Cardiac atrium fibroblast (primary cell): Measurements from ENCODE around the gene IGF2. TPM values are rescaled to one million over a fixed set of nuclear protein-coding genes. Genes with fewer than 3 reads are reported as not detected.

ENCODE experiments used
- total RNA-seq: library from RNA; depleted of rRNA; stranded (reverse); fragments of >200 nt; gene quantifications from 2 replicates; pipeline ENCODE4 v1.2.3, GENCODE V29; 2015

IGF2 gene, protein sequence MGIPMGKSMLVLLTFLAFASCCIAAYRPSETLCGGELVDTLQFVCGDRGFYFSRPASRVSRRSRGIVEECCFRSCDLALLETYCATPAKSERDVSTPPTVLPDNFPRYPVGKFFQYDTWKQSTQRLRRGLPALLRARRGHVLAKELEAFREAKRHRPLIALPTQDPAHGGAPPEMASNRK
- 28.7 and 54.3 TPM in 2 replicates for total RNA-seq

DNA sequence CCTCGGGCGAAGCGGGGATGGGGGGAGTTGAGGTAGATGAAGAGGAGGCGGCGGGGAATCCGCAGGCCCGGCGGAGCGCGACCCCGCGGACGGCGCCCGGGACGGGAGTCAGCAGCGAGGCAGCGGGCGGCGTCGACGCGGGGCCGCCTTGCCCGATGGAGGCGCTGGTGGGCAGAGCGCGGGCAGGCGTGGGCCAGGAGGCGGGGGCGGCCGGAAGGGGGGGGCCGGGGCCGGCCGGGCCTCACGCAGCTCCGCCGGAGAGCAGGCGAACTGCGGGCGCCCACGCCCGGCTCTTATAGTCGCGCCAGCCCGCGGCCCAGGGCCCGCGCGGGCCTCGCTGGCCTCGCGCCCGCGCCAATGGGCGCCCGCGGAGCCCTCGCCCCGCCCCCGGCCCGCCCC lies at the start of gene IGF2:
IGF2 (minus strand) TSS at position 267 of the 399 bp plus-strand sequence. CDS start 3,866 bp downstream, outside the sequence.

DNA sequence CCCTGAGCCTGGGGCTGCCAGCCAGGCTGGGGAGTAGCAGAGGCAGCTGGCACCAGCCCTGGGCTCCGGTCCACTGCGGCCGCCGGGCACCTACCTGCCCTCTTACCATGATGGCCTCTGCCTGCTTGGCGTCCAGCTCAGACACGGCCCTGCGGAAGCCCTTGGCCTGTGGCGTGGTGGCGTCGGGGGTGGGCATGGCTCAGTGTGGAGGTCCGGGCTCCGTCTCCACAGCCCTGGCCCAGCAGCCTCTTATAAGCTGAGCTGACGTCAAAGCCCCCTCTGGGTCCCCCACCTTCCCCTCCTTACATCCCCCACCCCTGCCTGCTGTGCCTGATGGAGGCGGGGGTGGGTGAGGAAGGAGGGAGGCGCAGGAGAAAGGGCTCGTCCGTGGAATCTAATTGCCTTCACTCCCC lies 32.4 kb upstream of the IGF2 start, which contains the start of gene TH:
TH (minus strand) TSS at position 225 of the 413 bp plus-strand sequence; CDS start at position 196, 29 bp downstream.

DNA sequence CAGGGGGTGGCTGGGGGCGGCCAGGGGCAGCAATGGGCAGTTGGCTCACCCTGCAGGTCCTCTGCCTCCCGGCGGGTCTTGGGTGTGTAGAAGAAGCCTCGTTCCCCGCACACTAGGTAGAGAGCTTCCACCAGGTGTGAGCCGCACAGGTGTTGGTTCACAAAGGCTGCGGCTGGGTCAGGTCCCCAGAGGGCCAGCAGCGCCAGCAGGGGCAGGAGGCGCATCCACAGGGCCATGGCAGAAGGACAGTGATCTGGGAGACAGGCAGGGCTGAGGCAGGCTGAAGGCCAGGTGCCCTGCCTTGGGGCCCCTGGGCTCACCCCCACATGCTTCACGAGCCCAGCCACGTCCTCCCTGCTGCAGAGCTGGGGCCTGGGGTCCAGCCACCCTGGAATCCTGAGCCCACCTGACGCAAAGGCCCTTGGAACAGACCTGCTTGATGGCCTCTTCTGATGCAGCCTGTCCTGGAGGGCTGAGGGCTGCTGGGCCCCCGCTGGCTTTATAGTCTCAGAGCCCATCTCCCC lies 21.6 kb upstream of the IGF2 start, which contains the start of gene INS:
INS (minus strand) TSS at position 474 of the 524 bp plus-strand sequence; CDS start at position 236, 238 bp downstream.

Other genes starting within 250 kb of the IGF2 start
- gene PRR33, start 247.5 kb downstream of the IGF2 start, total RNA-seq: not detected in 2 replicates
- 3.6 and 5.1 TPM in 2 replicates for gene TNNT3, start 219.7 kb downstream of the IGF2 start, total RNA-seq
- gene MRPL23, start 192.1 kb downstream of the IGF2 start, total RNA-seq: 73.5 and 77.3 TPM in 2 replicates
- 2,200 and 5,783 TPM in 2 replicates for gene H19, start 141.5 kb downstream of the IGF2 start, total RNA-seq
- not detected in 2 replicates for gene INS, start 21.8 kb upstream of the IGF2 start, total RNA-seq
- not detected in 2 replicates for gene TH, start 32.4 kb upstream of the IGF2 start, total RNA-seq
- gene ASCL2, start 131.2 kb upstream of the IGF2 start, total RNA-seq: 3.1 TPM in 1 of 2 replicates, not detected in the other
- gene C11orf21, start 162.5 kb upstream of the IGF2 start, total RNA-seq: not detected in 2 replicates
- not detected in 2 replicates for gene TSPAN32, start 162.6 kb upstream of the IGF2 start, total RNA-seq
- 289 and 362 TPM in 2 replicates for gene CD81, start 237.9 kb upstream of the IGF2 start, total RNA-seq